ENCODE results near the gene PCBP4.
"Not testable (repeated sequence)": the region's sequence is repeated elsewhere in the genome, so short reads cannot be mapped to it uniquely, and the experiment has no call there.

The PCBP4 gene

GRCh38 chr3:51928981-51929380, 38.3 kb downstream of the PCBP4 start:
- not testable (repeated sequence) for FAIRE-seq; DNase-seq (ENCODE audit: insufficient read length, low spot score)

GRCh38 chr3:51928438-51928837, 38.8 kb downstream of the PCBP4 start:
- FAIRE-seq (no peak), DNase-seq (ENCODE audit: insufficient read length, low spot score) (no peak)

- FAIRE-seq, result no peak
These were observed 39.9 kb downstream of the PCBP4 start for GRCh38 chr3:51927061-51927977.

GRCh38 chr3:51921081-51921578, 46.1 kb downstream of the PCBP4 start:
- DNase-seq (ENCODE audit: insufficient read length, low spot score) (no peak), FAIRE-seq (no peak)

More at GRCh38 chr3:51927061-51927977, 39.9 kb downstream of the PCBP4 start:
- DNase-seq (ENCODE audit: insufficient read length, low spot score), result no peak

GRCh38 chr3:51916418-51916817, 50.8 kb downstream of the PCBP4 start:
- no peak for DNase-seq (ENCODE audit: insufficient read length, low spot score)
- no peak for FAIRE-seq

GRCh38 chr3:51908026-51908425, 59.2 kb downstream of the PCBP4 start:
- FAIRE-seq, result no peak

More at GRCh38 chr3:51908026-51908425, 59.2 kb downstream of the PCBP4 start:
- DNase-seq (ENCODE audit: insufficient read length, low spot score), result no peak
